WTC11 (cell line): ENCODE results near the gene PKIG.

Experiments used
- CTCF ChIP-seq: fragments of 200-600 bp; IDR thresholded peaks from 2 replicates; pipeline ENCODE4 v1.8.0; 2022; ENCODE audit warnings: antibody characterized with exemption
- E2F1 ChIP-seq: sonication (generic); formaldehyde crosslinking; IDR thresholded peaks from 2 replicates; pipeline ENCODE4 v1.8.0; 2022; ENCODE audit warnings: mild to moderate bottlenecking, missing genetic modification reagents

- no peak for TF ChIP-seq CTCF
- no peak for TF ChIP-seq E2F1 (CRISPR knock-in tag)
These were observed 29.1 kb upstream of the PKIG start for GRCh38 chr20:44552950-44553908.
